C4-2B (cell line): ENCODE measurements around the gene ZGRF1.

Source experiments
- H3K27ac ChIP-seq: fragments of 450-650 bp; 2 replicates; pipeline ENCODE4 v1.5.1; 2017
- CTCF ChIP-seq: fragments of 450-650 bp; conservative IDR thresholded peaks from 2 replicates; pipeline ENCODE4 v1.5.1; 2017; ENCODE audit warnings: mild to moderate bottlenecking
- ZFX ChIP-seq: fragments of 450-650 bp; IDR thresholded peaks from 2 replicates; pipeline ENCODE4 v1.6.1; 2017

Gene ZGRF1

GRCh38 chr4:112511803-112512118, 124.9 kb downstream of the ZGRF1 start:
- TF ChIP-seq ZFX (no peak), CTCF (no peak)
- no peak overlapping the region for H3K27ac ChIP-seq

GRCh38 chr4:112511093-112511802, 125.5 kb downstream of the ZGRF1 start:
- H3K27ac ChIP-seq: no peak overlapping the region
- TF ChIP-seq ZFX: no peak

- TF ChIP-seq ZFX (no peak), CTCF (no peak)
- H3K27ac ChIP-seq: no peak overlapping the region
Observed at GRCh38 chr4:112510291-112511092, 126.2 kb downstream of the ZGRF1 start.

- no peak overlapping the region for H3K27ac ChIP-seq
- TF ChIP-seq CTCF (no peak), ZFX (no peak)
Observed at GRCh38 chr4:112509243-112510141, 127.2 kb downstream of the ZGRF1 start.

- TF ChIP-seq CTCF (no peak), ZFX (no peak)
- no peak overlapping the region for H3K27ac ChIP-seq
Observed at GRCh38 chr4:112508356-112508755, 128.4 kb downstream of the ZGRF1 start.

GRCh38 chr4:112504807-112505206, 131.9 kb downstream of the ZGRF1 start:
- no peak for TF ChIP-seq CTCF
- TF ChIP-seq ZFX: no peak
- no peak overlapping the region for H3K27ac ChIP-seq

- no peak for TF ChIP-seq CTCF
- no peak for TF ChIP-seq ZFX
- H3K27ac ChIP-seq: no peak overlapping the region
Observed at GRCh38 chr4:112502871-112503270, 133.8 kb downstream of the ZGRF1 start.
